C4-2B (cell line): Measurements from ENCODE around the gene IL27RA.

Experiments
- CTCF ChIP-seq: fragments of 450-650 bp; conservative IDR thresholded peaks from 2 replicates; pipeline ENCODE4 v1.5.1; 2017; ENCODE audit warnings: mild to moderate bottlenecking
- ZFX ChIP-seq: fragments of 450-650 bp; IDR thresholded peaks from 2 replicates; pipeline ENCODE4 v1.6.1; 2017

- no peak for TF ChIP-seq ZFX
- no peak for TF ChIP-seq CTCF
Observed at GRCh38 chr19:14078411-14078810, 46.8 kb downstream of the IL27RA start.
